SJSA1 (cell line): Measurements from ENCODE around the gene EPHA8. TPM values are rescaled to one million over a fixed set of nuclear protein-coding genes. Genes with fewer than 3 reads are reported as not detected.

ENCODE experiments used
- DNase-seq, 2 experiments: peaks; one replicate each; pipeline ENCODE4 v3.0.0-alpha.2; 2015 to 2020; ENCODE audit warnings: low spot score in 2 of 2, low read depth in 1 of 2
- H3K27ac ChIP-seq: fragments of 250-450 bp; sonication (Bioruptor Pico); 2 replicates; pipeline ENCODE4 v1.5.1; 2020; ENCODE audit warnings: mild to moderate bottlenecking, moderate library complexity
- H3K27me3 ChIP-seq: fragments of 250-450 bp; sonication (Bioruptor Pico); replicated peaks from 2 replicates; pipeline ENCODE4 v1.5.1; 2020; ENCODE audit warnings: mild to moderate bottlenecking, moderate library complexity
- H3K36me3 ChIP-seq: fragments of 250-450 bp; sonication (Bioruptor Pico); 2 replicates; pipeline ENCODE4 v1.5.1; 2020; ENCODE audit warnings: mild to moderate bottlenecking
- H3K4me1 ChIP-seq: fragments of 250-450 bp; sonication (Bioruptor Pico); replicated peaks from 2 replicates; pipeline ENCODE4 v1.6.1; 2021; ENCODE audit warnings: mild to moderate bottlenecking
- H3K4me3 ChIP-seq: fragments of 250-450 bp; sonication (Bioruptor Pico); 2 replicates; pipeline ENCODE4 v1.5.1; 2020; ENCODE audit warnings: mild to moderate bottlenecking
- H3K9me3 ChIP-seq: fragments of 250-450 bp; sonication (Bioruptor Pico); replicated peaks from 2 replicates; pipeline ENCODE4 v1.5.1; 2020; ENCODE audit warnings: mild to moderate bottlenecking
- total RNA-seq: library from RNA; depleted of rRNA; stranded (reverse); fragments of >200 nt; shearing (Covaris generic); gene quantifications from 2 replicates; pipeline ENCODE4 v1.2.3, GENCODE V29; 2014

Gene EPHA8
- total RNA-seq, 1 experiment from 2014 or later = not detected

GRCh38 chr1:22613572-22613918 lies 50.3 kb downstream of the EPHA8 start:
- Histone ChIP-seq H3K36me3 (no peaks in the 10 kb centered on the region), H3K4me3 (no peak overlapping the region), H3K4me1 (no peaks in the 10 kb centered on the region), H3K27me3 (peaks cover 47% of the 10 kb centered on the region), H3K9me3 (no peaks in the 10 kb centered on the region), H3K27ac (no peak overlapping the region)
- DNase-seq = no peak

GRCh38 chr1:22613951-22614350 lies 50.7 kb downstream of the EPHA8 start:
- DNase-seq = no peak
- no peak overlapping the region for H3K4me3 ChIP-seq
- H3K9me3 ChIP-seq = no peaks in the 10 kb centered on the region
- no peak overlapping the region for H3K27ac ChIP-seq
- H3K36me3 ChIP-seq = no peaks in the 10 kb centered on the region
- peaks cover 51% of the 10 kb centered on the region for H3K27me3 ChIP-seq
- no peaks in the 10 kb centered on the region for H3K4me1 ChIP-seq

GRCh38 chr1:22615886-22616285 lies 52.6 kb downstream of the EPHA8 start:
- Histone ChIP-seq H3K4me3 (no peak overlapping the region), H3K4me1 (no peaks in the 10 kb centered on the region), H3K9me3 (no peaks in the 10 kb centered on the region), H3K27ac (no peak overlapping the region), H3K36me3 (no peaks in the 10 kb centered on the region), H3K27me3 (peaks cover 69% of the 10 kb centered on the region)
- DNase-seq = no peak

- Histone ChIP-seq H3K27ac (no peak overlapping the region), H3K4me3 (no peak overlapping the region), H3K4me1 (no peaks in the 10 kb centered on the region), H3K9me3 (no peaks in the 10 kb centered on the region), H3K27me3 (peaks cover 74% of the 10 kb centered on the region), H3K36me3 (no peaks in the 10 kb centered on the region)
- no peak for DNase-seq
These were observed 53.3 kb downstream of the EPHA8 start for GRCh38 chr1:22616571-22616970.

- H3K9me3 ChIP-seq = no peaks in the 10 kb centered on the region
- DNase-seq = no peak
- peaks cover 87% of the 10 kb centered on the region for H3K27me3 ChIP-seq
- H3K36me3 ChIP-seq = no peaks in the 10 kb centered on the region
- no peak overlapping the region for H3K27ac ChIP-seq
- H3K4me3 ChIP-seq = no peak overlapping the region
- H3K4me1 ChIP-seq = no peaks in the 10 kb centered on the region
These were observed 54.8 kb downstream of the EPHA8 start for GRCh38 chr1:22618056-22618455.

- Histone ChIP-seq H3K9me3 (no peaks in the 10 kb centered on the region), H3K27ac (no peak overlapping the region), H3K4me3 (no peak overlapping the region), H3K27me3 (peaks cover 84% of the 10 kb centered on the region), H3K4me1 (no peaks in the 10 kb centered on the region), H3K36me3 (no peaks in the 10 kb centered on the region)
- no peak for DNase-seq
These were observed 56.0 kb downstream of the EPHA8 start for GRCh38 chr1:22619252-22619651.

- H3K4me1 ChIP-seq = no peaks in the 10 kb centered on the region
- no peak overlapping the region for H3K4me3 ChIP-seq
- no peaks in the 10 kb centered on the region for H3K9me3 ChIP-seq
- peaks cover 82% of the 10 kb centered on the region for H3K27me3 ChIP-seq
- H3K36me3 ChIP-seq = no peaks in the 10 kb centered on the region
- no peak overlapping the region for H3K27ac ChIP-seq
- DNase-seq = no peak
These were observed 56.5 kb downstream of the EPHA8 start for GRCh38 chr1:22619798-22620197.

GRCh38 chr1:22621761-22622160 lies 58.5 kb downstream of the EPHA8 start:
- Histone ChIP-seq H3K27me3 (peaks cover 85% of the 10 kb centered on the region), H3K4me3 (no peak overlapping the region), H3K4me1 (no peaks in the 10 kb centered on the region), H3K36me3 (no peaks in the 10 kb centered on the region), H3K9me3 (no peaks in the 10 kb centered on the region), H3K27ac (no peak overlapping the region)
- no peak for DNase-seq

- no peak overlapping the region for H3K4me3 ChIP-seq
- H3K27ac ChIP-seq = no peak overlapping the region
- no peak for DNase-seq
- peaks cover 72% of the 10 kb centered on the region for H3K27me3 ChIP-seq
- no peaks in the 10 kb centered on the region for H3K4me1 ChIP-seq
- H3K36me3 ChIP-seq = no peaks in the 10 kb centered on the region
- no peaks in the 10 kb centered on the region for H3K9me3 ChIP-seq
These were observed 62.1 kb downstream of the EPHA8 start for GRCh38 chr1:22625262-22625925.

- Histone ChIP-seq H3K27ac (no peak overlapping the region), H3K4me1 (no peaks in the 10 kb centered on the region), H3K4me3 (no peak overlapping the region), H3K36me3 (no peaks in the 10 kb centered on the region), H3K27me3 (peaks cover 73% of the 10 kb centered on the region), H3K9me3 (no peaks in the 10 kb centered on the region)
- no peak for DNase-seq
These were observed 63.2 kb downstream of the EPHA8 start for GRCh38 chr1:22626237-22627157.

GRCh38 chr1:22627331-22627730 lies 64.0 kb downstream of the EPHA8 start:
- Histone ChIP-seq H3K4me1 (no peaks in the 10 kb centered on the region), H3K9me3 (no peaks in the 10 kb centered on the region), H3K4me3 (no peak overlapping the region), H3K27me3 (peaks cover 73% of the 10 kb centered on the region), H3K36me3 (no peaks in the 10 kb centered on the region), H3K27ac (no peak overlapping the region)
- no peak for DNase-seq

GRCh38 chr1:22628698-22629444 lies 65.6 kb downstream of the EPHA8 start:
- DNase-seq = no peak
- Histone ChIP-seq H3K27me3 (peaks cover 69% of the 10 kb centered on the region), H3K27ac (no peak overlapping the region), H3K9me3 (no peaks in the 10 kb centered on the region), H3K4me3 (no peak overlapping the region), H3K4me1 (no peaks in the 10 kb centered on the region), H3K36me3 (no peaks in the 10 kb centered on the region)

GRCh38 chr1:22629886-22630285 lies 66.6 kb downstream of the EPHA8 start:
- H3K4me3 ChIP-seq = no peak overlapping the region
- no peak overlapping the region for H3K27ac ChIP-seq
- H3K4me1 ChIP-seq = no peaks in the 10 kb centered on the region
- H3K9me3 ChIP-seq = no peaks in the 10 kb centered on the region
- no peaks in the 10 kb centered on the region for H3K36me3 ChIP-seq
- H3K27me3 ChIP-seq = peaks cover 70% of the 10 kb centered on the region
- no peak for DNase-seq
